Activated CD8-positive, alpha-beta memory T cell treated with anti-CD3 and anti-CD28 coated beads, Interleukin-2, amount 50 U/mL, for 24 hours (primary cell): ENCODE results near the gene ILKAP.

ENCODE experiments used
- DNase-seq: peaks from one replicate; pipeline ENCODE4 v3.0.0-alpha.2; 2020; ENCODE audit errors: extremely low read depth

ILKAP gene

GRCh38 chr2:238124488-238125126, 78.9 kb downstream of the ILKAP start:
- DNase-seq, result no peak

- no peak for DNase-seq
Observed at GRCh38 chr2:238123991-238124470, 79.5 kb downstream of the ILKAP start.

- no peak for DNase-seq
Observed at GRCh38 chr2:238123218-238123971, 80.1 kb downstream of the ILKAP start.

GRCh38 chr2:238122287-238123217, 80.9 kb downstream of the ILKAP start:
- DNase-seq, result no peak

- no peak for DNase-seq
Observed at GRCh38 chr2:238121511-238122286, 81.8 kb downstream of the ILKAP start.

- no peak for DNase-seq
Observed at GRCh38 chr2:238120463-238121298, 82.8 kb downstream of the ILKAP start.
